Lung (tissue), 12 donors: ENCODE results near the gene PRRT2. TPM values are rescaled to one million over a fixed set of nuclear protein-coding genes. Genes with fewer than 3 reads are reported as not detected.

Experiments
- ATAC-seq: fragments of 200-7000 bp; cut with Tn5 transposase; one replicate; pipeline ENCODE4 v1.9.1; 2020; ENCODE audit warnings: moderate number of reproducible peaks; ENCODE audit not compliant: insufficient read depth, low FRiP score
- DNase-seq, 3 donors: peaks; one replicate each; pipeline ENCODE4 v3.0.0-alpha.2; 2013 to 2017
- H3K27ac ChIP-seq, 2 donors: one replicate each; pipeline ENCODE4 v1.5.1; 2013; ENCODE audit warnings: mild to moderate bottlenecking in 2 of 2, moderate library complexity in 2 of 2, control low read depth in 1 of 2, inconsistent platforms in 1 of 2, low read depth in 1 of 2, low read length in 1 of 2
- H3K27me3 ChIP-seq, 3 donors: one replicate each; pipeline ENCODE4 v1.5.1; 2013; ENCODE audit warnings: low read length in 2 of 3; ENCODE audit not compliant: control insufficient read depth in 3 of 3, insufficient read depth in 3 of 3
- H3K36me3 ChIP-seq, 4 donors: one replicate each; pipeline ENCODE4 v1.5.1; 2013; ENCODE audit warnings: low read length in 4 of 4, mild to moderate bottlenecking in 1 of 4, moderate library complexity in 1 of 4; ENCODE audit not compliant: control insufficient read depth in 4 of 4, insufficient read depth in 4 of 4
- H3K4me1 ChIP-seq, 5 donors: one replicate each; pipeline ENCODE4 v1.5.1; 2013; ENCODE audit warnings: low read length in 5 of 5, mild to moderate bottlenecking in 2 of 5, moderate library complexity in 1 of 5; ENCODE audit not compliant: control insufficient read depth in 5 of 5, insufficient read depth in 5 of 5
- H3K4me3 ChIP-seq: one replicate; pipeline ENCODE4 v1.5.1; 2013; ENCODE audit warnings: mild to moderate bottlenecking, control low read depth, moderate library complexity
- H3K9ac ChIP-seq, 2 donors: one replicate each; pipeline ENCODE4 v1.5.1; 2013; ENCODE audit warnings: low read length in 2 of 2, control low read depth in 1 of 2; ENCODE audit not compliant: insufficient read depth in 1 of 2
- H3K9me3 ChIP-seq, 4 donors: one replicate each; pipeline ENCODE4 v1.5.1; 2013; ENCODE audit warnings: low read length in 3 of 4, mild to moderate bottlenecking in 1 of 4, moderate library complexity in 1 of 4; ENCODE audit not compliant: control insufficient read depth in 4 of 4, insufficient read depth in 3 of 4
- CTCF ChIP-seq: IDR thresholded peaks from 2 replicates; pipeline ENCODE4 v1.5.1; 2012; ENCODE audit warnings: mild to moderate bottlenecking; ENCODE audit errors: control extremely low read depth, extremely low read depth
- WGBS, 2 donors: extraction: QIAGEN DNeasy Blood & Tissue Kit; methylation state at CpG; one replicate each; pipeline ENCODE4 v1.1.7; 2013; 5-methylcytosine and 5-hydroxymethylcytosine counted together
- polyA plus RNA-seq, 2 donors: library from polyadenylated mRNA; stranded (reverse); fragments of 200-250 nt; gene quantifications; one replicate each; pipeline ENCODE4 v1.2.1, GENCODE V29; 2013
- total RNA-seq, 2 donors: library from RNA; depleted of rRNA in 1 of 2; stranded (reverse); fragments of >200 nt in 1 of 2; gene quantifications; one replicate each; pipeline ENCODE4 v1.2.1, GENCODE V29; 2014 to 2021
- donor health status: control.
- donor health status: control.
- donor health status: Bipolar disorder and iron deficiency.
- donor health status: healthy.
- donor health status: DM: yes; HTN: yes; CAD: no.

Gene PRRT2
- total and polyA plus RNA-seq, 4 donors, result 0.49 to 6.5 (median 1.5) TPM

- DNase-seq, result no peak
These were observed 3.6 kb upstream of the PRRT2 start for GRCh38 chr16:29808219-29808900.

DNA sequence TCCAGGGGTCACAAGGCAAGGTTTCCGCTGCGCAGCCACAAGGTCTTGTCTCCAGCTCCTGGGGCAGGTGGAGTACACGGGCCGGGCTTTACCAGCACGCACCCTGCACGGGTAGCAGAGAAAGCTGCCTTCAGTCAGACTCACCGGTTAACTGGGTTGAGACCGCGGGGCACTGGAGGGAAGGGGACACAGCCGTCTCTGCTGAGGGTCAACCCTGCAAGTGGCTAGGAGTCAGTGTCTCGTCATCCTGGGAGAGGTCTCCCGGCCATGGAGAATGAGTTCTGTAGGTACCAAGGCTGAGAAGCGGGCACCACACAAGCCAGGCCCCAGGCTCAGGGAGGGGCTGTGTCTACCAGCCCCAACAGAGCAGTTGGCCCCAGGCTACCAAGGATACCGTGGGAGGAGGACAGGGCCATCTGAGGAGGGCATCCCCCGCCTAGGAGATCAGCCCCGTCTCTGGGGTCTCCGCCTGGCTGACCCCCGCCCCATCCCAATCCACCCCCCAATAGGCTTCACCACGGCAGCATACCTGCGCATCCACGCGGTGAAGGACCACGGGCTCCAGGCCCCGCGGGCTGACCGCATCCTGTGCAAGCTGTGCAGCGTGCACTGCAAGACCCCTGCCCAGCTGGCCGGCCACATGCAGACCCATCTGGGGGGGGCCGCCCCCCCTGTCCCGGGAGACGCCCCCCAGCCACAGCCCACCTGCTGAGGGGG is 2.8 kb upstream of the PRRT2 start:
- peaks cover 8 to 69% (median 27%) of the 10 kb centered on the region in 5 donors for H3K4me1 ChIP-seq
- 80 to 88% methylated on average over 31 of the region's 31 CpGs for WGBS, 2 donors
- peak overlapping the region in 1 of 2 donors; percentile 49 for H3K27ac ChIP-seq
- TF ChIP-seq CTCF, result no peak
- ATAC-seq (no peak), DNase-seq (no peak)
- H3K36me3 ChIP-seq, result peaks cover 0 to 22% (median 14%) of the 10 kb centered on the region in 4 donors
- H3K4me3 ChIP-seq, result no peak overlapping the region
- peak overlapping the region in 1 of 2 donors; percentile 13 for H3K9ac ChIP-seq
- no peaks in the 10 kb centered on the region for H3K9me3 ChIP-seq
- H3K27me3 ChIP-seq, result no peaks in the 10 kb centered on the region

More at GRCh38 chr16:29808219-29808900, 3.6 kb upstream of the PRRT2 start:
- no peak for TF ChIP-seq CTCF
- peak overlapping the region; percentile 75 to 79 for H3K27ac ChIP-seq
- peak overlapping the region in 1 of 2 donors; percentile 46 for H3K9ac ChIP-seq
- H3K27me3 ChIP-seq, result no peaks in the 10 kb centered on the region
- H3K4me3 ChIP-seq, result no peak overlapping the region
- 41 to 52% methylated on average over 25 of the region's 25 CpGs for WGBS, 2 donors
- H3K9me3 ChIP-seq, result no peaks in the 10 kb centered on the region
- peaks cover 8 to 68% (median 29%) of the 10 kb centered on the region in 5 donors for H3K4me1 ChIP-seq
- H3K36me3 ChIP-seq, result peaks cover 0 to 22% (median 14%) of the 10 kb centered on the region in 4 donors
- ATAC-seq, result no peak

DNA sequence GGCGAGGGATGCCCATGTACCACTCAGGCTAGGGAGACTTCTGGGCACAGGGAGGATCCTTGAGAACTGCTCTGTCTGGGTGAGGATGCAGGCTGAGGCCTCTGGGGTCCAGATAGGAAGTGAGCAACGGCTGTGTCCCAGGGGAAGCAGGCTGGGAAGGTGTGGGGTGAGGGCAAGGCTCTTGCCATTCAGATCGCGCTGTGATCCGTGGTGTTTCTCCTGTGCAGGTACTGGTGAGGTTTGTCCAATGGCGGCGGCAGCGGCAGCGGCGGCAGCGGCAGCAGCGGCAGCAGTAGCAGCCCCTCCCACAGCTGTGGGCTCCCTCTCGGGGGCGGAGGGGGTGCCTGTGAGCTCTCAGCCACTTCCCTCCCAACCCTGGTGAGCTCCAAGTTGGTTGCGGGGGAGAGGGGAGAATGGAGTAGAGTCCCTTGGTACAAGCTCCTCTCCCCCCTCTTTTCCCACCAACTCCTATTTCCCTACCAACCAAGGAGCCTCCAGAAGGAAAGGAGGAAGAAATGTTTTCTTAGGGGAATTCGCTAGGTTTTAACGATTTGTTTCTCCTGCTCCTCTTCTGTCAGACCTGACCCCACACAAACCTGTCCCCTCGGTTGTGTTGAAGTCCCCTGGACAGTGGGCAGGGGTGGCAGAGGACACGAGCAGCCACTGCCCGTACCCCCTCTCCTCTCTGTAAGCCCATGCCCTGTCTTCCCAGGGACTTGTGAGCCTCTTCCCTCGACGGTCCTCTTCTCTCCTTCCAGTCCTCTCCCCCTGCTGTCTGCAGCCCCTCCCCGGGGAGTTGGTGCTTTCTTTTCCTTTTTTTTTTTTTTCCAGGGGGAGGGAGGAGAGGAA is 1.9 kb upstream of the PRRT2 start:
- no peak for DNase-seq

More for the DNA sequence above, 1.9 kb upstream of the PRRT2 start:
- 62 to 65% methylated on average over 16 to 23 of the region's 23 CpGs for WGBS, 2 donors
- Histone ChIP-seq H3K4me1 (peaks cover 8 to 69% (median 30%) of the 10 kb centered on the region in 5 donors), H3K27ac (peak overlapping the region; percentile 17 to 21), H3K27me3 (no peaks in the 10 kb centered on the region), H3K36me3 (peaks cover 0 to 22% (median 14%) of the 10 kb centered on the region in 4 donors), H3K9ac (no peak overlapping the region), H3K9me3 (no peaks in the 10 kb centered on the region), H3K4me3 (no peak overlapping the region)
- TF ChIP-seq CTCF, result no peak
- no peak for ATAC-seq
